NCI-H1694 (cell line): ENCODE measurements around the gene NPIPA7.
"Not testable (repeated sequence)": the region's sequence is repeated elsewhere in the genome, so short reads cannot be mapped to it uniquely, and the experiment has no call there.

Experiments
- DNase-seq: peaks from one replicate; lab custom pipeline; 2025; lab: John Stamatoyannopoulos, UW

The NPIPA7 gene

GRCh38 chr16:16378840-16379239, at the start of gene NPIPA7:
NPIPA7 (plus strand) TSS chr16:16379140; CDS start chr16:16379245, 105 bp downstream.
- DNase-seq: not testable (repeated sequence)

DNA sequence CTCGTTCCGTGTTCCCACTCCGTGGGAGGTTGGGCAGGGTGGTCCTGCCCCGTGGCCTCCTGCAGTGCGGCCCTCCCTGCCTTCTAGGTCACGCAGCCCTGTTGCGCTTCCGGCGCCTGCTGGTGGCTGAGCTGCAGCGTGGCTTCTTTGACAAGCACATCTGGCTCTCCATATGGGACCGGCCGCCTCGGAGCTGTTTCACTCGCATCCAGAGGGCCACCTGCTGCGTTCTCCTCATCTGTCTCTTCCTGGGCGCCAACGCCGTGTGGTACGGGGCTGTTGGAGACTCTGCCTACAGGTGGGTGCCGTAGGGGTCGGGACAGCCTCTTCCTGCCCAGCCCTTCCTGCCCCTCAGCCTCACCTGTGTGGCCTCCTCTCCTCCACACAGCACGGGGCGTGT, 47.5 kb upstream of the NPIPA7 start:
- not testable (repeated sequence) for DNase-seq

DNA sequence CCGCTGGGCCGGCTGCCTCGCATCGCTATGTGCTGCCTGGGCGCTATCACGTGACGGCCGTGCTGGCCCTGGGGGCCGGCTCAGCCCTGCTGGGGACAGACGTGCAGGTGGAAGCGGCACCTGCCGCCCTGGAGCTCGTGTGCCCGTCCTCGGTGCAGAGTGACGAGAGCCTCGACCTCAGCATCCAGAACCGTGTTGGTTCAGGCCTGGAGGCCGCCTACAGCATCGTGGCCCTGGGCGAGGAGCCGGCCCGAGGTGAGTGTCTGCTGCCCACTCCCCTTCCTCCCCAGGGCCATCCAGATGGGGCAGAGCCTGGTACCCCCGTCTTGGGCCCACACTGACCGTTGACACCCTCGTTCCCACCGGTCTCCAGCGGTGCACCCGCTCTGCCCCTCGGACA, 21.4 kb upstream of the NPIPA7 start:
- not testable (repeated sequence) for DNase-seq

DNA sequence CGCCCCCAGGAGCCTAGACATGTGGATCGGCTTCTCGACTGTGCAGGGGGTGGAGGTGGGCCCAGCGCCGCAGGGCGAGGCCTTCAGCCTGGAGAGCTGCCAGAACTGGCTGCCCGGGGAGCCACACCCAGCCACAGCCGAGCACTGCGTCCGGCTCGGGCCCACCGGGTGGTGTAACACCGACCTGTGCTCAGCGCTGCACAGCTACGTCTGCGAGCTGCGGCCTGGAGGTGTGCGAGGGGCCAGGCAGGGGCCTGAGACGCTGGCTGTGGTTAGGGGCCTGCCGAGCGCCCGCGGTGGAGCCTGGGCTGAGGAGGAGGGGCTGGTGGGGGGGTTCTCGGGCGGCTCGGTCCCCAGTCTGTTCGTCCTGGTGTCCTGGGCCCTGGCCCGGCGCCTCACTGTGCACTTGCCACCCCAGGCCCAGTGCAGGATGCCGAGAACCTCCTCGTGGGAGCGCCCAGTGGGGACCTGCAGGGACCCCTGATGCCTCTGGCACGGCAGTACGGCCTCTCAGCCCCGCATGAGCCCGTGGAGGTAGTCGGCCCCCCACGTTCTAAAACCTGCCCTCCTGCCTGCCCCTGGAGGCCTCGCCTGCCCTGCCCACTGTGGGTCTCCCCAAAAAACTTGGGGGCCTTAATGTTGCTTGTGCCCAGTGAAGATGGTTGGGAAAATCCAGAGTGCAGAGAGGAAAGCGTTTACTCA, 20.2 kb upstream of the NPIPA7 start:
- not testable (repeated sequence) for DNase-seq

- not testable (repeated sequence) for DNase-seq
Measured at GRCh38 chr16:16363595-16363994, 15.3 kb upstream of the NPIPA7 start.

GRCh38 chr16:16364100-16364499, 14.8 kb upstream of the NPIPA7 start:
- DNase-seq: not testable (repeated sequence)

DNA sequence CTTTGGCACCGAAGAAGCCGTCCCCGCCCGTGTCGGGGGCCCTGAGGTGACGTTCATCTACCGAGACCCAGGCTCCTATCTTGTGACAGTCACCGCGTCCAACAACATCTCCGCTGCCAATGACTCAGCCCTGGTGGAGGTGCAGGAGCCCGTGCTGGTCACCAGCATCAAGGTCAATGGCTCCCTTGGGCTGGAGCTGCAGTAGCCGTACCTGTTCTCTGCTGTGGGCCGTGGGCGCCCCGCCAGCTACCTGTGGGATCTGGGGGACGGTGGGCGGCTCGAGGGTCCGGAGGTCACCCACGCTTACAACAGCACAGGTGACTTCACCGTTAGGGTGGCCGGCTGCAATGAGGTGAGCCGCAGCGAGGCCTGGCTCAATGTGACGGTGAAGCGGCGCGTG, 14.2 kb upstream of the NPIPA7 start:
- DNase-seq: not testable (repeated sequence)

- not testable (repeated sequence) for DNase-seq
Measured at GRCh38 chr16:16365319-16365718, 13.6 kb upstream of the NPIPA7 start.

DNA sequence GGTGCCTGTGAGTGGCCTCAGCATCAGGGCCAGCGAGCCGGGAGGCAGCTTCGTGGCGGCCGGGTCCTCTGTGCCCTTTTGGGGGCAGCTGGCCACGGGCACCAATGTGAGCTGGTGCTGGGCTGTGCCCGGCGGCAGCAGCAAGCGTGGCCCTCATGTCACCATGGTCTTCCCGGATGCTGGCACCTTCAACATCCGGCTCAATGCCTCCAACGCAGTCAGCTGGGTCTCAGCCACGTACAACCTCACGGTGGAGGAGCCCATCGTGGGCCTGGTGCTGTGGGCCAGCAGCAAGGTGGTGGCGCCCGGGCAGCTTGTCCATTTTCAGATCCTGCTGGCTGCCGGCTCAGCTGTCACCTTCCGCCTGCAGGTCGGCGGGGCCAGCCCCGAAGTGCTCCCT, 13.1 kb upstream of the NPIPA7 start:
- DNase-seq: not testable (repeated sequence)

DNA sequence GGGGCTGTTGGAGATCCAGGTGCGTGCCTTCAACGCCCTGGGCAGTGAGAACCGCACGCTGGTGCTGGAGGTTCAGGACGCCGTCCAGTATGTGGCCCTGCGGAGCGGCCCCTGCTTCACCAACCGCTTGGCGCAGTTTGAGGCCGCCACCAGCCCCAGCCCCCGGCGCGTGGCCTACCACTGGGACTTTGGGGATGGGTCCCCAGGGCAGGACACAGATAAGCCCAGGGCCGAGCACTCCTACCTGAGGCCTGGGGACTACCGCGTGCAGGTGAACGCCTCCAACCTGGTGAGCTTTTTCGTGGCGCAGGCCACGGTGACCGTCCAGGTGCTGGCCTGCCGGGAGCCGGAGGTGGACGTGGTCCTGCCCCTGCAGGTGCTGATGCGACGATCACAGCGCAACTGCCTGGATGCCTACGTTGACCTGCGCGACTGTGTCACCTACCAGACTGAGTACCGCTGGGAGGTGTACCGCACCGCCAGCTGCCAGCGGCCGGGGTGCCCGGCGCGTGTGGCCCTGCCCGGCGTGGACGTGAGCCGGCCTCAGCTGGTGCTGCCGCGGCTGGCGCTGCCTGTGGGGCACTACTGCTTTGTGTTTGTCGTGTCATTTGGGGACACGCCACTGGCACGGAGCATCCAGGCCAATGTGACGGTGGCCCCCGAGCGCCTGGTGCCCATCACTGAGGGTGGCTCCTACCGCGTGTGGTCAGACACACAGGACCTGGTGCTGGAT, 12.2 kb upstream of the NPIPA7 start:
- DNase-seq: not testable (repeated sequence)

DNA sequence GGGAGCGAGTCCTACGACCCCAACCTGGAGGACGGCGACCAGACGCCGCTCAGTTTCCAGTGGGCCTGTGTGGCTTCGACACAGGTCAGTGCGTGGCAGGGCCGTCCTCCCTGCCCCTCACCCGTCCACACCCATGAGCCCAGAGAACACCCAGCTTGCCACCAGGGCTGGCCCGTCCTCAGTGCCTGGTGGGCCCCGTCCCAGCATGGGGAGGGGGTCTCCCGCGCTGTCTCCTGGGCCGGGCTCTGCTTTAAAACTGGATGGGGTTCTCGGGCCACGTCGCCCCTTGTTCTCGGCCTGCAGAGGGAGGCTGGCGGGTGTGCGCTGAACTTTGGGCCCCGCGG, 11.7 kb upstream of the NPIPA7 start:
- not testable (repeated sequence) for DNase-seq

DNA sequence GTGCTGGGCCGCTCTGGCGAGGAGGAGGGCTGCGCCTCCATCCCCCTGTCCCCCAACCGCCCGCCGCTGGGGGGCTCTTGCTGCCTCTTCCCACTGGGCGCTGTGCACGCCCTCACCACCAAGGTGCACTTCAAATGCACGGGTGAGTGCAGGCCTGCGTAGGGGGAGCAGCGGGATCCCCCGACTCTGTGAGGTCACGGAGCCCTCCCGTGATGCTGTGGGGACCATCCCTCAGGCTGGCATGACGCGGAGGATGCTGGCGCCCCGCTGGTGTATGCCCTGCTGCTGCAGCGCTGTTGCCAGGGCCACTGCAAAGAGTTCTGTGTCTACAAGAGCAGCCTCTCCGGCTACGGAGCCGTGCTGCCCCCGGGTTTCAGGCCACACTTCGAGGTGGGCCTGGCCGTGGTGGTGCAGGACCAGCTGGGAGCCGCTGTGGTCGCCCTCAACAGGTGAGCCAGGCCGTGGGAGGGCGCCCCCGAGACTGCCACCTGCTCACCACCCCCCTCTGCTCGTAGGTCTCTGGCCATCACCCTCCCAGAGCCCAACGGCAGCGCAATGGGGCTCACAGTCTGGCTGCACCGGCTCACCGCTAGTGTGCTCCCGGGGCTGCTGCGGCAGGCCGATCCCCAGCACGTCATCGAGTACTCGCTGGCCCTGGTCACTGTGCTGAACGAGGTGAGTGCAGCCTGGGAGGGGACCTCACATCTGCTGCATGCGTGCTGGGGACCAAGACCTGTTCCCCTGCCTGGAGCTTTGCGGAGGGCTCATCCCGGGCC, 9.7 kb upstream of the NPIPA7 start:
- DNase-seq: not testable (repeated sequence)

- DNase-seq: not testable (repeated sequence)
Measured at GRCh38 chr16:16371136-16371735, 7.7 kb upstream of the NPIPA7 start.

GRCh38 chr16:16374192-16374591, 4.7 kb upstream of the NPIPA7 start:
- DNase-seq: not testable (repeated sequence)

DNA sequence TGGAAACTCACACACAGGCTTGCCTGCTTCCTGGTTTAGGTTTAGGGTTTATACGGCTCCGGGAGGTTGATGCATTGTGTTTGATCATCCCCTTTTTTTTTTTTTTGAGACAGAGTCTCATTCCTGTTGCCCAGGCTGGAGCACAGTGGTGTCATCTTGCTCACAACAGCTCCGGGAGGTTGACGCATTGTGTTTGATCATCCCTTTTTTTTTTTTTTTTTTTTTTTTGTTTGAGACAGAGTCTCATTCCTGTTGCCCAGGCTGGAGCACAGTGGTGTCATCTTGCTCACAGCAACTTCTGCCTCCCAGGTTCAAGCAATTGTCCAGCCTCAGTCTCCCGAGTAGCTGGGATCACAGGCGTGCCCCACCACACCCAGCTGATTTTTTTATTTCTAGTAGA, 20.7 kb downstream of the NPIPA7 start:
- DNase-seq: not testable (repeated sequence)

DNA sequence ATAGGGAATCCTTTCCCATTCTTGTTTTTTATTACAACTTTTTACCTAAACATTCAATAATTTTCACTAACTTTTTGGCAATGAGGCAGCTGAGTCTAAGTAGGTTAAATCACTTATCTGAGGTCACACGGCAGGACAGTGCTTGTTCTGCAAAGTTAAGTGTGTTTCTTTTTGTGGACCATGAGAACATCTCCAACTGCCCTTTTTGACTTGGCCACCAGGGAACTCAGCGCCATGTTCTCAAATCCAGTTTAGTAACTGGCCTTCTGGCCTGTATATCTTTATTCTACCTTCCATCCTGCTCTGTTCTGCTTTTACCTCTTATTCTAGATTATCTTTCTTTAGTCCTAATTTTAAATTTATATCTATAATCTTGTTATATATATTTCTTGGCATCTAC, 23.4 kb downstream of the NPIPA7 start:
- not testable (repeated sequence) for DNase-seq

GRCh38 chr16:16404283-16404682, 25.3 kb downstream of the NPIPA7 start:
- DNase-seq: not testable (repeated sequence)

DNA sequence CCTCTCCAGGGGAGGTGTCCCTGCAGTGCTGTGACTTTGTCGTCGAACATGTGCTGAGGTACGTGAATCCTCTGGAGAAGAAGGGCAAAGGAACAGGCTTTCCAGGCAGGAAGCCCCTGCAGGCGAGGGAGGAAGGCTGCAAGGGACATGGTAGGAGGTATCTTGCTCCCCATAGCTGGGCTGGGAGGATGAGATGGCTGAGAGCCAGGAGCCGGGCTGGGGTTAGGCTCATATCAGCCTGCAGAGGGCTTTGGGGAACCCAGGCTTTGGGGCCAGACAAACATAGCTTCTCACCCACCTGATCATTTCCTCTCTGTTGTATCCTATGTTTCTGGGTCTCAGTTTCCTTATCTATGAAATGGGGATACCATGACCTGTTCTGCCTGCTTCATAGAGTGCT, 26.5 kb downstream of the NPIPA7 start:
- DNase-seq: not testable (repeated sequence)

DNA sequence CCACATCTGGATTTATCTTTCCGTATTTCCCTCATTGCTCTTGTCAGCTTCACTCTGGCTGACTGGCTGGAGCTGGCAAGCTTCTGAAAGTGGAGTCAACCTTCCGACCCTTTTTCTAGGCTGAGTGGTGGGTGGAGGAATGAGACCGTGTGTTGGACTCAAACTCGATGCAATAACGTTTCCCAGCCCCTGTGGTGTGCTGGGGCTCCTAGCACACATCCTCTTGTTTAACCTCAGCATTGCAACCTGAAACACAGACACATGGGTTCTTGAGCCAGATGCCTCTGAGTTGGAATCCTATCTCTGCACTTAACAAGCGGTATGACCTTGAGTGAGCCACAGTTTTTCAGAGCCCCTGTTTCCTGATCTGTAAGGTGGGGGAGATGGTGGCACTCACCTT, 29.5 kb downstream of the NPIPA7 start:
- DNase-seq: not testable (repeated sequence)

- not testable (repeated sequence) for DNase-seq
Measured at GRCh38 chr16:16413773-16414172, 34.8 kb downstream of the NPIPA7 start.

- DNase-seq: not testable (repeated sequence)
Measured at GRCh38 chr16:16417071-16417470, 38.1 kb downstream of the NPIPA7 start.

- DNase-seq: not testable (repeated sequence)
Measured at GRCh38 chr16:16417914-16418544, 39.1 kb downstream of the NPIPA7 start.
